Measurements from ENCODE around the gene GALNT7.
"Not testable (repeated sequence)": the region's sequence is repeated elsewhere in the genome, so short reads cannot be mapped to it uniquely, and the experiment has no call there.

The GALNT7 gene

GRCh38 chr4:173166491-173166890 is 2.1 kb upstream of the GALNT7 start:
- no peak for DNase-seq (ENCODE audit: low spot score)

DNA sequence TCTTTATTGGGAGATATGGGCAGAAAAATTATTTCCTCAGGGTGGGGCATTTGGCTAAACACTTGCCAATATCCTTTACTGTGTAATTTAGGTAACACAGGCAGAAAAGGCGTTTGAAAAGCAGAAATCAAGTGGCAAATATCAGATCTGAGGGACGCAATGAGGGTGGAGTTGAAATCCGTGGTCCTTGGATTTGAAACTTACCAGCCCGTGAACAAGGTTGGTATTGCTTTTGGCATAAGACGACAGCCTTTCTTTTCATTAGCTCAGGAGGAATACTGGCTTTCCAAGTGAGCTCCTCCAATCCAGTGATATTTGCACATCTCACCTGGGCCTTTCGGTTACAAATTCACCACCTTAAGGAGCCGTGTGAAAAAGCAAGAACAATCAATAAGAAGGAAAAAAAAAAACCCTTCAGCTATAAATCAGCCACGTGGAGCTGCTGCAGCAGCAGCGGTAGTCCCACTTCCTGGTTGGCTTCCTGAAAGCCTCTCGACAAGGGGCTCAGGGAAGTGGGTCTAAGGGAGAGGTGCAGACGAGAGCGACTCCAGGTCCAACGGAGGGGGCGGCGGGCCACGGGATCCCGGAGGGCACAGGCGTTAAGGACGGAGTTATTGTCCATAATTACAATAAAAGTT is 734 bp upstream of the GALNT7 start:
- DNase-seq (ENCODE audit: low spot score) = peak; percentile 46

DNA sequence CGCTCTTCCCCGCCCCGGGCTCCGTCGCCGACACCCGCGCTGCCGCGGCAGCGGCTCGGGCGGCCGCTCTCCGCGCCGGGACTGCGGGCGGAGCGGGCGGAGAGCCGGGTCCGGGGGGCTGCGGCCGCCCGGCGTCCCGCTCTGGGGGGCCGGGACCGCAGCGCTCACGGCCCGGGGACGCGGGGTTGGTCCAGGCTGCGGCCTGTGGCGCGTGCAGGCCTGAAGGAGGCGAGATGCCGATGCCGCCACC is 492 bp downstream of the GALNT7 start:
- DNase-seq (ENCODE audit: low spot score) = no peak

DNA sequence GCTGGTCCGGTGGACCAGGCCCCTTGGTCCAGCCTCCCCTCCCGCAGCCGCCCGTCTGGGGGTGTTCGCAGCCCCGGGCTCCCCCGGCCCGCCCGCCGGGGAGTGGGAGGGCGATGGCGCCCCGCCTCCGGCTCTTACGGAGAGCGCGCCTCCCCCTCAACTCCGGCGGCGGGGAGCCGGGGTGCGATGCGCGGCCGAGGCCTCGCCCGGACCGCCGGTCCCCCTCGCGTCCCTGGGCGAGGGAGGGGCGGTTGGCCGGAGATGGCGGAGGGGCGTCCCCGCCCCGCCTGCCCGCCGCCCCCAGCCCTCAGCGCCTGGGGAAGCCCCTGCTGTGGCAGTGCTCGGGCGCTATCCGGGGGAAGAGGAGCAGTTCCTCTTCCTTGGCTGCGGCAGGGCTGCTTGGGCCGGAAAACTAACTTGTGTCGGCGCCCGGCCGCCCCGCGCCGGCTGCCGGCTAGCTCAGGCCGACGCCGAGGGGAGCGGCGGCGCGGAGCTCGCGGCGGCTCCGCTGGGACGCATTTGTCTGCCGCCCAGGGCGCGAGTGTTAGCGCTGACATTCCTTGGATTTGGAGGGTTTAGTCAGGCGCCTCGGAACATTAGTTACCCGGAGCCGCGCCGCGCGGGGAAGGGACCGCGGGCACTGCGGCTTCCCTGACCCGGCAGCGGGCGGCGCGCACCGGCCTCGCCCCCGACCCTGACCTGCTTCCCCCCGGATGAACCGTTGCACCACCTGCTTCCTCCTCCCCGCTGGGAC is 994 bp downstream of the GALNT7 start:
- DNase-seq (ENCODE audit: low spot score) = peak; percentile 84

GRCh38 chr4:173170182-173170778 is 1.7 kb downstream of the GALNT7 start:
- DNase-seq (ENCODE audit: low spot score) = no peak

DNA sequence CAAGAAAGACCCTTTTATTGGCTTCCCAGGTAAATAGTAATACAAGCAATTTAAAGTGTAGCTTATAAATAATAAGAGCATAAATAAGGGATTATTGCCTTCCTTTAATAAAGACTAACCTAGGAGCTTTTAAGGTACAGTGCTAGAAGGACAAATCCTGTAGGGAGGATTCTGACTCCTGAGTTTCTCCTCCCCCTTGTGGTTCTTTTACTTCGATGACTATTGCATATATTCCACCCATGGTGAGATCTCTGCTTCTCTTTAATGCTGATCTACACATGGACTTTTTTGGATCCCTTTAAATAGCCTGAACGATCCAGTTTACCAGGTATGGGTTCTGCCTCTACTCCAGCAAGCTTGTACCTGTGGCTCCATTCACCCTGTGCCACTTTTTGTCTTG is 2.5 kb downstream of the GALNT7 start:
- DNase-seq (ENCODE audit: low spot score) = peak; percentile 57

GRCh38 chr4:173171987-173172386 is 3.4 kb downstream of the GALNT7 start:
- no peak for DNase-seq (ENCODE audit: low spot score)

GRCh38 chr4:173174184-173174583 is 5.6 kb downstream of the GALNT7 start:
- no peak for DNase-seq (ENCODE audit: low spot score)

DNA sequence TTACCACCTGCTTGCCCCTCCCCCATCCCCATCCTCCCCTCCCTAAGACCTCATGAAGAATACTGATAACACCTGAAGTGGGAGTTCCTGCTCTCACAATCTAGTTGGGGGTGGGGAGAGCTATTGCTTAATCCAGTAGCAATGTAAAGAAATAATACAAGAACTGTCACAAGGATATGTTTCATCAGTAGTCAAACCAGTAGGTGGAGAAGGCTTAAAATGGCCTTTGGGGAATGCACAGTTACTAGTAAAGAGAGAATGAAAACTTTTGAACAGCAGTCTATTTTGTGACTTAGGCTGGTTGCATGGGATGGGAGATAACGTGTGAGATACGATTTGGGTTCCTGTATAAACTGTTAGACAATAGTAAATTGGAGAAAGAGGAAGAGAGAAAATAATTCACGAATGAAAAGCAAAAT is 6.0 kb downstream of the GALNT7 start:
- no peak for DNase-seq (ENCODE audit: low spot score)

- DNase-seq (ENCODE audit: low spot score) = no peak
These were observed 7.4 kb downstream of the GALNT7 start for GRCh38 chr4:173176010-173176409.

DNA sequence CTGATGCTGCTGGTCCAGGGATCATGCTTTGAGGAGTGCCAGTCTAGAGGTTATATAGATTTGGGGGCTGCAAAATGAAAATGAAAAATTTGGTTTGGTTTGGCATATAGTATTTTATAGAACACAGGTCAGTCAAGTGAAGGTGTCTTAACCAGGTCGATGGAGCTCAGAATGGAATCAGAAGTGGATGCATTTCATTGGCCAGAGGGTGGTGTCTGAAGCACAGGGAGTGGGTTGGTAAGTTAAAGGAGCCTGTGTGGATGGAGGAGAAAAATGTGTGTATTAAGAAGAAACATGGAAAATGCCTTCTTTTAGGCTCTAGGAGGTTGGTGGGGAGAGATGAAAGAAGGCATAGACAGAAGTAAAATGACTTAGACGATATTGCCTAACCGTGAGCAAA is 8.6 kb downstream of the GALNT7 start:
- no peak for DNase-seq (ENCODE audit: low spot score)

GRCh38 chr4:173178144-173178543 is 9.5 kb downstream of the GALNT7 start:
- DNase-seq (ENCODE audit: low spot score) = no peak

DNA sequence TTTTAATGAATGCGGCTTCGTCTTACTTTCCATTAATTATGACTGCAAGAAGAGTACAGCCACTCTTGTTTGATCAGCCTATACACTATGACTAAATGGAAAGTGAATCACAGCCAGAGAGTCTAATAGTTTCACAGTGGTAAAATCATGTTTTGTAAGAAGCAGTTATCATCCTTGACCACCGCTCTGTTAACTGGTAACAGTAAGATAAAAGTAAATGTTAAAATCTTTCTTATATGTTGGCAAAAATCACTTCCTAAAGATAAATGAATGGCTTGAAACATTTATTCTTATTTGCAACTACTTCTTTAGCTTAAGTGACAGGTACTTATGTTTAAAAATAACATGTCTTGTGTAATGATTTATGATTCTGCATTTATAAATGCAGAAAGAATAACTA is 13.2 kb downstream of the GALNT7 start:
- DNase-seq (ENCODE audit: low spot score) = peak; percentile 43

DNA sequence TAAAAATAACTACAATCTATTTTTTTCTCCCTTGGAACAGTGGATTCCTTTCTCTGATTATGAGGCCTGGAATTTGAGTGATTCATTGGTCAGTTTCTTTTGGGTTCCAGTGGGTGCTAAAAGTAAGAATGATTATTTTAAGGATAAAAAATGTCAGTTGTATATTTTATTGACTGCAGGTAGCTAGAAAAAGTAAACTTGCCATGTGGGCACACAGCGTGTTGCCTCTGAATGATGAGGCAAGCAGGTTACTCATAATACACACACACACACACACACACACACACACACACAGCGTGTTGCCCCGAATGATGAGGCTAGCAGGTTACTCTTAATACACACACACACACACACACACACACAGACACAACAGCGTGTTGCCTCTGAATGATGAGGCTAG is 13.8 kb downstream of the GALNT7 start:
- peak; percentile 77 for DNase-seq (ENCODE audit: low spot score)

DNA sequence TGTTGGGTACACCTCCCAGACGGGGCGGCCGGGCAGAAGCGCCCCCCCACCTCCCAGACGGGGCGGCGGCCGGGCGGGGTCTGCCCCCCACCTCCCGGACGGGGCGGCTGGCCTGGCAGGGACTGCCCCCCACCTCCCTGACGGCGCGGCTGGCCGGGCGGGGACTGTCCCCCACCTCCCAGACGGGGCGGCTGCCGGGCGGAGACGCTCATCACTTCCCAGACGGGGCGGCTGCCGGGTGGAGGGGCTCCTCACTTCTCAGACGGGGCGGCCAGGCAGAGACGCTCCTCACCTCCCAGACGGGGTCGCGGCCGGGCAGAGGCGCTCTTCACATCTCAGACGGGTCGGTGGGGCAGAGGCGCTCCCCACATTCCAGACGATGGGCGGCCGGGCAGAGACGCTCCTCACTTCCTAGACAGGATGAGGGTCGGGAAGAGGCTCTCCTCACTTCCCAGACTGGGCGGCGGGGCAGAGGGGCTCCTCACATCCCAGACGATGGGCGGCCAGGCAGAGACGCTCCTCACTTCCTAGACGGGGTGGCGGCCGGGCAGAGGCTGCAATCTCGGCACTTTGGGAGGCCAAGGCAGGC is 15.1 kb downstream of the GALNT7 start:
- not testable (repeated sequence) for DNase-seq (ENCODE audit: low spot score)

DNA sequence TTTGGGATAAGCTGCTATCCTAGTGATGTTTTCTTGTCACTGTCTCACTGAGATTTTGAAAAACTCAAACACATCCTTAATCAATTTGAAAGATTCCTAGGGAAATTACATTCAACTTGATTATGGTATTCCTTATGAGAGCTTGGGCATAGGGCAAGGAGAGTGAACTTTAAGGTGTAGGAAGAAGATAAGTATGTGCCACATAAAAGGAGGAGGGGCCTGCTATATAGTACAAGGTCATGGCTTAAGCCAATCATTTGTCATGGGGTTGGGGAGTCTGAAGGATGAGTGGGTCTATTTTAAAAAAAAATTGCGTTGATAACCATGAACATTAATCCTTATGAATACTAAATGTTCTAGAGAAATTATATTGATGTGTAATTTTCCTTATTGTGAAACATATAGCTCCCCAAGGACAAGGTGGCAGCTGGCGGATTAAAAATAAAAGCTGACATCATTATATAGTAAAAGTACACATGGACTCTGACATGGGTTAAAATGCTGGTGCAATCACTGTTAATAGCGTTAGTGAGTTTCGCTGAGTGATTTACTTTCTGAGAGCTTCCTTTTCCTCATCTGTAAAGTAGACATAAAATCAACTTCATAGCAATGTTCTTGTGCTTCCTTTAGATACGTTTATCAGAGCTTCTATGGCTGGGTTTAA is 17.4 kb downstream of the GALNT7 start:
- no peak for DNase-seq (ENCODE audit: low spot score)

DNA sequence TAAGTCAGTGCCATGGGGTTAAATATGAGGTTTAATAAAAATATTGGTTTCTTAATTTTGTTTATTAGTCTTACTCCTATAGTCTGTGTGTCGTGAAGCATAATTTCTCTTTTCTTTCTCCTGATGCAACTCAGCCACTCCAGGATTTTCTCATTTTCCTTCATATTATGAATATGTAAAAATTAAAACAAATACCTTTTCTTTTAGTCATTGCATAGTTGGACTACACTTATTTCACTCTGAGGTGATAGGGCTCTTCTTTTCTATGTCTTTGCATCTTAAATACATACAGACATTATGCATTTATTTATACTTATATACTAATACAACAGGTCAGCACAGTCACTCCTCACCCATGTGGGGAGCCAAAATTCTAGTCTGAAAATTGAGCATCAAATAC is 19.1 kb downstream of the GALNT7 start:
- no peak for DNase-seq (ENCODE audit: low spot score)

GRCh38 chr4:173188648-173189047 is 20.0 kb downstream of the GALNT7 start:
- DNase-seq (ENCODE audit: low spot score) = no peak

GRCh38 chr4:173189117-173189693 is 20.6 kb downstream of the GALNT7 start:
- peak; percentile 34 for DNase-seq (ENCODE audit: low spot score)

DNA sequence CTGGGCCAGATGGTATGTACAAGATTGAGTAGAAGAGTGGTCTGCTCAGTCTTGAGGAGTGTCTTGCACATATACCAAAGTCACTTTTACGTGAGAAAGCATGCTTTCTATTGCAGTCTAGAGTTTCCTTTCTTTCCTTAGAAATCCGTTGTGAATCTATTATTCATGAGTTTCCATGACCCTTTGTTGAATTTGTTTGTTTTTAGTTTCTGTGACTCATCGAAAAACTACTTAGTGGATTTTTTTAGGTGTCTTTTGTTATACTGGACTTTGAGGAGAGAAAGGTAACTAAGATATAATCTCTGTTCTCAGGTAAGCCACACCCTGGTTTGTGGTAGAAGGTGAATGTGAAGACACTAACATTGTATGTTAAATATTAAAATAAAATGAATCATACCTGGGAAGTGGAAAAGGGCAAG is 23.0 kb downstream of the GALNT7 start:
- DNase-seq (ENCODE audit: low spot score) = no peak

DNA sequence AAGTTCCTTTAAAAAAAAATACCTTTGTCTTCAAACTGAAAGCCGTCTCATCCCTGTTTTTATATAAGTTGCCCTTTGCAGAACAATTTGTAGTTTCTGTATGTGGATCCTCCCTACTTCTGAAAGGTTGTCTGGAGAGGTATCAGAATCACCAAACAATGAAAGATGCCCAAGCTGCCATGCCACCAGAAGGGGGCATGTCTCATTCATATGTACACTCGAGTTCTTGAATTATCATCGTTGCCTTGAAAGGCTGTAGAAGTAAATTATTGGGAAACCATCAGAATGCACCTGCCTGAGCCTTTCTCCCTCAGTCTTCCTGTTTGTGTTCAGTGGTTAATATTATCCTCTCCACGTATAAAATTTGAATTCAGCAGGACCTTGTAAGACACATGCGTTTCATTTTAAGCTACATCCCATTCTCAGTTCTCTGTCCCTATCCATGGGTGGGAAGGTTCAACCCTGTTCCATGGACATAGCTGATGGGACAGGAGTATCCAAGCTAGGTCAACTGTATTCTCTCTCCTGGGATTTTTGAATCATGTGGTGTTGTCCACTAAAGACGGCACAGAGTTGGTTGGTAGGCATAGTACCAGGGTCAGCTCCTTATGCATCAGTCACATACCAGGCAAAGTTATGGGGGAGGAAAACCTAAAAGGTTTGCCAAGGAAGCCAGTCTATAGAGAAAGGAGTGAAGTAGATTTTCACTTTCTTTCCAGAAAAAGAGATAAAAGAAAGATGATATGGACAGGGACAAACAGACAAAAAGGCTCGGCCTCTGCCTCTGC is 24.0 kb downstream of the GALNT7 start:
- no peak for DNase-seq (ENCODE audit: low spot score)

DNA sequence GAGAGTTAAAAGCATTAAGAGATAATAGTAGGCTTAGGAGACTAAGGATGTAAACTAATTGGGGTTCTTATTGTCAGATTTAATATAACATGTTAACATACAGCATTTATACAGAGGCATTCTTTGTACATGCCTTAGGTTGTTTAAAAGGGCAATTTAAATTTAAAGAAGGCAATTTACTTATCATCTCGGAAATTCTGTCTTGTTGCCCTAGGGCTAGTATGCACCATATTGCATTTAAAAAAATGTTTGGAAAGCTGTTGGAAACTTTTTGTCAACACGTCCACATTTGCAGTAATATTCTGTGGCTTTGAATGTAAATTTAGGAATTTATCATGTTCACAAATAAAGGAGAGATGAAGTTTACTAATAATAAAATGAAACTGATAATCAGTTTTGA is 25.5 kb downstream of the GALNT7 start:
- DNase-seq (ENCODE audit: low spot score) = no peak
